Measurements from ENCODE around the gene OR14J1.

Gene OR14J1, protein sequence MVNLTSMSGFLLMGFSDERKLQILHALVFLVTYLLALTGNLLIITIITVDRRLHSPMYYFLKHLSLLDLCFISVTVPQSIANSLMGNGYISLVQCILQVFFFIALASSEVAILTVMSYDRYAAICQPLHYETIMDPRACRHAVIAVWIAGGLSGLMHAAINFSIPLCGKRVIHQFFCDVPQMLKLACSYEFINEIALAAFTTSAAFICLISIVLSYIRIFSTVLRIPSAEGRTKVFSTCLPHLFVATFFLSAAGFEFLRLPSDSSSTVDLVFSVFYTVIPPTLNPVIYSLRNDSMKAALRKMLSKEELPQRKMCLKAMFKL

GRCh38 chr6:29301316-29301715, at the start of gene OR14J1:
OR14J1 (plus strand) TSS chr6:29301701; CDS start chr6:29306690, 4,989 bp downstream.
- no peak within 1 kb of the TSS for H3K27ac ChIP-seq
- no peak for TF ChIP-seq ZFX (IDR thresholded peaks at IDR 0.05)
- TF ChIP-seq, protein P1, sequence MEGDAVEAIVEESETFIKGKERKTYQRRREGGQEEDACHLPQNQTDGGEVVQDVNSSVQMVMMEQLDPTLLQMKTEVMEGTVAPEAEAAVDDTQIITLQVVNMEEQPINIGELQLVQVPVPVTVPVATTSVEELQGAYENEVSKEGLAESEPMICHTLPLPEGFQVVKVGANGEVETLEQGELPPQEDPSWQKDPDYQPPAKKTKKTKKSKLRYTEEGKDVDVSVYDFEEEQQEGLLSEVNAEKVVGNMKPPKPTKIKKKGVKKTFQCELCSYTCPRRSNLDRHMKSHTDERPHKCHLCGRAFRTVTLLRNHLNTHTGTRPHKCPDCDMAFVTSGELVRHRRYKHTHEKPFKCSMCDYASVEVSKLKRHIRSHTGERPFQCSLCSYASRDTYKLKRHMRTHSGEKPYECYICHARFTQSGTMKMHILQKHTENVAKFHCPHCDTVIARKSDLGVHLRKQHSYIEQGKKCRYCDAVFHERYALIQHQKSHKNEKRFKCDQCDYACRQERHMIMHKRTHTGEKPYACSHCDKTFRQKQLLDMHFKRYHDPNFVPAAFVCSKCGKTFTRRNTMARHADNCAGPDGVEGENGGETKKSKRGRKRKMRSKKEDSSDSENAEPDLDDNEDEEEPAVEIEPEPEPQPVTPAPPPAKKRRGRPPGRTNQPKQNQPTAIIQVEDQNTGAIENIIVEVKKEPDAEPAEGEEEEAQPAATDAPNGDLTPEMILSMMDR (conservative IDR thresholded peaks at IDR 0.05) = no peak

- H3K27ac ChIP-seq = no peak overlapping the region
- TF ChIP-seq ZFX (IDR thresholded peaks at IDR 0.05) = no peak
- TF ChIP-seq, protein P1 (conservative IDR thresholded peaks at IDR 0.05) = no peak
Measured at GRCh38 chr6:29251736-29252135, 49.8 kb upstream of the OR14J1 start.

DNA sequence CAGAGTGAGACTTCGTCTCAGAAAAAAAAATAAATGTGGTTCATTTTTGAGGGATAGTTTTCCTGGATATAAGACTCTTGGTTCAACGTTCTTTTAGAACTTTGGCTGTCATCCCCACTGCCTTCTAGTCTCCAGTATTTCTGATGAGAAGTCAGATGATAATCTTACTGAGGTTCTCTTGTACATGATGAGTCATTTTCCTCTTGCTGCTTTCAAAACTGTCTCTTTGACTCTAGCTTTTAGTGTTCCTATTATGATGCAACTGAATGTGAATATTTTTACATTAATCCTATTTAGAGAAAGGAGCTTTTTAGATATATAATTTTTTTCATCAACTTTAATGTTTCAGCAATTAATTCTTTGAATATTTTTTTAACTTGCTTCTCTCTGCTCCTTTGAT, 46.0 kb upstream of the OR14J1 start:
- TF ChIP-seq ZFX (IDR thresholded peaks at IDR 0.05) = no peak
- TF ChIP-seq, protein P1 (conservative IDR thresholded peaks at IDR 0.05) = no peak

GRCh38 chr6:29259721-29260120, 41.8 kb upstream of the OR14J1 start:
- TF ChIP-seq ZFX (IDR thresholded peaks at IDR 0.05) = no peak
- TF ChIP-seq, protein P1 (conservative IDR thresholded peaks at IDR 0.05) = no peak

More for the DNA sequence above, 46.0 kb upstream of the OR14J1 start:
- H3K27ac ChIP-seq = no peak overlapping the region

DNA sequence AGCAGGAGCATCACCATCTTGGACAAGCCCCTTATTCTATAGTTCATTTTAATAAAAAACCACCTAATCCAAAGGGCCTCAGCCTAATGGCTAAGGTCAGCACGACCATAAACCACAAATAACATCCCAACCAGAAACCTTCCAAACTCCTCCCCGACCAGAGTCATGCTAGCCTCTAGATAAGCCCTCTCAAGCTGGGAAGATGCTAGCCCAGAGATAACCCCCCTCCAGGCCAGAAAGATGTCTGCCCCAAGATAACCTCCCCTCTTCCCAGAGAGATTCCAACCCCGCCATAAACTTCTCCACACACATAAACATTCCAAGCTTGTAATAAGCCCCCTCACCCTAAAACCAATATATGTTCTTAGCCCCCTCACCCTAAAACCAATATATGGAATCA, 38.5 kb upstream of the OR14J1 start:
- TF ChIP-seq, protein P1 (conservative IDR thresholded peaks at IDR 0.05) = no peak
- TF ChIP-seq ZFX (IDR thresholded peaks at IDR 0.05) = no peak

More at GRCh38 chr6:29259721-29260120, 41.8 kb upstream of the OR14J1 start:
- H3K27ac ChIP-seq = no peak overlapping the region

GRCh38 chr6:29294499-29294914, 7.0 kb upstream of the OR14J1 start:
- H3K27ac ChIP-seq = no peak overlapping the region
- TF ChIP-seq, protein P1 (conservative IDR thresholded peaks at IDR 0.05) = peak; percentile 6; the same call in 1 of the 2 replicates
- no peak for TF ChIP-seq ZFX (IDR thresholded peaks at IDR 0.05)

More for the DNA sequence above, 38.5 kb upstream of the OR14J1 start:
- no peak overlapping the region for H3K27ac ChIP-seq

DNA sequence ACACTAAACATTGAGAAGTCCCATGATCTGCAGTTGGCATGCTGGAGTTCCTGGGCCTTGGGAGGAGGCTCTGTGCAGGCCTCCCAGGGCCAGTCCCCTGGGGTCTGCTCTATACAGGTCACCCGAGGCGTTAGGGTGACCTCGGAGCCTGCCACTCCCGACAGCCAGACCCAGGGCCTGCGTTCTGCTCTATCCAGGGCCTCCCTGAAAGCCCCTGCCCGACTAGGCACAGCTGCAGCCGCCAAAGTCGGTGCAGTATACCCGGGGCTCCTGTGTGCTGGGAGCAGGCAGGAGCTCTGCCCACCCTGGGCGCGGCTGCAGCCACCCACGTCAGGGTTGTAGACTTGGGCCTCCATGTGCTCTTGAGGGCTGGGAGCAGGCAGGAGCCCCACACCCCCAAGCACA, 6.3 kb upstream of the OR14J1 start:
- no peak for TF ChIP-seq ZFX (IDR thresholded peaks at IDR 0.05)
- TF ChIP-seq, protein P1 (conservative IDR thresholded peaks at IDR 0.05) = no peak

More for the DNA sequence above, 6.3 kb upstream of the OR14J1 start:
- H3K27ac ChIP-seq = no peak overlapping the region
